Caco-2 (cell line): ENCODE results near the gene KCNQ5. TPM values are rescaled to one million over a fixed set of nuclear protein-coding genes. Genes with fewer than 3 reads are reported as not detected.

ENCODE experiments used
- BruUV-seq: library from RNA; stranded (reverse); fragments of 400-500 nt; replicated peaks from 2 replicates; lab custom pipeline; 2021; lab: Mats Ljungman, UMichigan
- CTCF ChIA-PET: fragments of 300-600 bp; sonication (Branson Sonifier 250); formaldehyde crosslinking; loops from one replicate; lab custom pipeline; 2022; ENCODE audit warnings: antibody characterized with exemption; lab: Charles Lee
- POLR2A ChIA-PET: fragments of 300-600 bp; sonication (Branson Sonifier 250); formaldehyde crosslinking; loops from one replicate; lab custom pipeline; 2022; ENCODE audit warnings: antibody characterized with exemption; lab: Charles Lee
- DNase-seq, 2 experiments: peaks; one replicate each; pipeline versions ENCODE4 v3.0.0 to v3.0.0-alpha.2; 2020 to 2022
- H3K27me3 ChIP-seq: replicated peaks from 2 replicates; pipeline ENCODE4 v1.6.0; 2011; ENCODE audit warnings: low read length; ENCODE audit not compliant: control insufficient read depth, insufficient read depth
- H3K36me3 ChIP-seq: 2 replicates; pipeline ENCODE4 v1.5.1; 2011; ENCODE audit warnings: low read length; ENCODE audit not compliant: control insufficient read depth, insufficient read depth
- H3K4me1 ChIP-seq: fragments of 250-450 bp; sonication (Bioruptor Pico); 2 replicates; pipeline ENCODE4 v1.5.1; 2020; ENCODE audit warnings: mild to moderate bottlenecking
- H3K4me3 ChIP-seq: 2 replicates; pipeline ENCODE4 v1.5.1; 2011; ENCODE audit warnings: low read depth, mild to moderate bottlenecking, control low read depth, low read length
- H3K9me3 ChIP-seq: fragments of 250-450 bp; sonication (Bioruptor Pico); 2 replicates; pipeline ENCODE4 v1.5.1; 2020; ENCODE audit warnings: mild to moderate bottlenecking, moderate library complexity
- H3K27ac Mint-ChIP-seq: one replicate; pipeline ENCODE4 v1.8.0; 2022; ENCODE audit warnings: mixed read lengths; ENCODE audit not compliant: unreplicated experiment
- H3K27me3 Mint-ChIP-seq: one replicate; pipeline ENCODE4 v1.8.0; 2022; ENCODE audit warnings: mixed read lengths; ENCODE audit not compliant: insufficient read depth, unreplicated experiment
- H3K36me3 Mint-ChIP-seq: one replicate; pipeline ENCODE4 v1.8.0; 2022; ENCODE audit warnings: mild to moderate bottlenecking, mixed read lengths; ENCODE audit not compliant: insufficient read depth, unreplicated experiment
- H3K4me1 Mint-ChIP-seq: one replicate; pipeline ENCODE4 v1.8.0; 2022; ENCODE audit warnings: low read depth, mixed read lengths; ENCODE audit not compliant: unreplicated experiment
- H3K4me3 Mint-ChIP-seq: one replicate; pipeline ENCODE4 v1.8.0; 2022; ENCODE audit warnings: mild to moderate bottlenecking, moderate library complexity, mixed read lengths; ENCODE audit not compliant: unreplicated experiment
- H3K9me3 Mint-ChIP-seq: one replicate; pipeline ENCODE4 v1.8.0; 2022; ENCODE audit warnings: mixed read lengths; ENCODE audit not compliant: unreplicated experiment
- intact Hi-C: fragments of 100-400 bp; cut with micrococcal nuclease; formaldehyde crosslinking; loops from one replicate; pipeline ENCODE4 v1.10.0; 2022; ENCODE audit not compliant: unreplicated experiment
- total RNA-seq: library from RNA; stranded (reverse); gene quantifications from 2 replicates; pipeline ENCODE4 v1.2.3, GENCODE V29; 2022
- TF ChIP-seq, protein P1 (sequence below), 2 experiments: fragments of 200-600 bp in 1 of 2; IDR thresholded peaks; 1 replicate in 1 of 2; 2 replicates in 1 of 2; pipeline versions ENCODE4 v1.5.1 to v1.8.0; 2011 to 2022; ENCODE audit warnings: antibody characterized with exemption in 1 of 2, control low read depth in 1 of 2, inconsistent platforms in 1 of 2, low read depth in 1 of 2, low read length in 1 of 2, mild to moderate bottlenecking in 1 of 2, moderate library complexity in 1 of 2; ENCODE audit not compliant: insufficient read depth in 1 of 2, severe bottlenecking in 1 of 2, unreplicated experiment in 1 of 2

The KCNQ5 gene
- total RNA-seq, 1 experiment from 2014 or later: 0.20 TPM

DNA sequence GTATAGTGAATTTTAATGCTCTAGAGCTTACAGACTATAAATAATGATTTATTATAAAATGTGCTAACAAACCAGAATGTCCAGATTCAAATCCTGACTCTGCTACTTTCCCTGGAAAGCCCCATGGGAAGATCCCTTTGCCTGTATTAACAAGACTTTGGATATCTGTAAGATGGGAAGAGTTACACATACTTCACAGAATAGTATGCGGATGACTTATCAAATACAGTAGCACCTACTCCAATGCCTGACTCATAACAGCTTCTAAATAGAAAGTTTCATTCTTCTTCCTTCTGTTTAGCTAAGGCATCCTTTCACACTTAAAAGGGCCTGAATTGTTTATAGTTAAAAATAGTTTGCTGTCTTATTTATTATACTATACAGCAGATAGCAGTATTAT, 166.3 kb downstream of the KCNQ5 start:
- H3K27me3 ChIP-seq: no peaks in the 10 kb centered on the region
- no peak for DNase-seq
- ChIA-PET CTCF (no interaction called here), POLR2A (no interaction called here)
- H3K36me3 ChIP-seq: no peaks in the 10 kb centered on the region
- no peaks in the 10 kb centered on the region for H3K27me3 Mint-ChIP-seq
- no peaks in the 10 kb centered on the region for H3K9me3 ChIP-seq
- no peak overlapping the region for H3K27ac Mint-ChIP-seq
- TF ChIP-seq, protein P1, sequence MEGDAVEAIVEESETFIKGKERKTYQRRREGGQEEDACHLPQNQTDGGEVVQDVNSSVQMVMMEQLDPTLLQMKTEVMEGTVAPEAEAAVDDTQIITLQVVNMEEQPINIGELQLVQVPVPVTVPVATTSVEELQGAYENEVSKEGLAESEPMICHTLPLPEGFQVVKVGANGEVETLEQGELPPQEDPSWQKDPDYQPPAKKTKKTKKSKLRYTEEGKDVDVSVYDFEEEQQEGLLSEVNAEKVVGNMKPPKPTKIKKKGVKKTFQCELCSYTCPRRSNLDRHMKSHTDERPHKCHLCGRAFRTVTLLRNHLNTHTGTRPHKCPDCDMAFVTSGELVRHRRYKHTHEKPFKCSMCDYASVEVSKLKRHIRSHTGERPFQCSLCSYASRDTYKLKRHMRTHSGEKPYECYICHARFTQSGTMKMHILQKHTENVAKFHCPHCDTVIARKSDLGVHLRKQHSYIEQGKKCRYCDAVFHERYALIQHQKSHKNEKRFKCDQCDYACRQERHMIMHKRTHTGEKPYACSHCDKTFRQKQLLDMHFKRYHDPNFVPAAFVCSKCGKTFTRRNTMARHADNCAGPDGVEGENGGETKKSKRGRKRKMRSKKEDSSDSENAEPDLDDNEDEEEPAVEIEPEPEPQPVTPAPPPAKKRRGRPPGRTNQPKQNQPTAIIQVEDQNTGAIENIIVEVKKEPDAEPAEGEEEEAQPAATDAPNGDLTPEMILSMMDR (IDR thresholded peaks at IDR 0.05; ENCODE audit: insufficient read depth in 1 of 2, low read depth in 1 of 2, low read length in 1 of 2, severe bottlenecking in 1 of 2, unreplicated experiment in 1 of 2): no peak
- BruUV-seq: no TSS peak
- no peaks in the 10 kb centered on the region for H3K4me1 ChIP-seq
- intact Hi-C loops: no loop called here
- no peaks in the 10 kb centered on the region for H3K4me1 Mint-ChIP-seq
- no peaks in the 10 kb centered on the region for H3K36me3 Mint-ChIP-seq
- H3K4me3 ChIP-seq: no peak overlapping the region
- no peaks in the 10 kb centered on the region for H3K9me3 Mint-ChIP-seq
- H3K4me3 Mint-ChIP-seq: no peak overlapping the region

DNA sequence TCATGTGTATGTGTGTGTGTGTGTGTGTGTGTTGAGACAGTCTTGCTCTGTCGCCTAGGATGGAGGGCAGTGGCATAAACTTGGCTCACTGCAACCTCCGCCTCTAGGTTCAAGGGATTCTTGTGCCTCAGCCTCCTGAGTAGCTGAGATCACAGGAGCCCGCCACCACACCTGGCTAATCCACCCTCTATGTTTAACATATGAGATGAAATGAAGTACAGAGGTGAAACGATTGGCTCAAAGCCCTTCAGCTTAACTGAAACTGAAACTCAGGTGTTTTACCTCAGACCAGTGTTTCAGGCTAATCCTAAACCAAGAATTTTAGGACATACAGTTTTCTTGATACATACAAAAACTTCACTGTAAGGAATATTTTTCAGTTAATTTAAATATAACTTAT, 167.3 kb downstream of the KCNQ5 start:
- intact Hi-C loops: no loop called here
- H3K27me3 ChIP-seq: no peaks in the 10 kb centered on the region
- Mint-ChIP-seq H3K9me3 (no peaks in the 10 kb centered on the region), H3K27ac (no peak overlapping the region), H3K4me3 (no peak overlapping the region), H3K27me3 (peaks cover 2% of the 10 kb centered on the region), H3K4me1 (no peaks in the 10 kb centered on the region), H3K36me3 (no peaks in the 10 kb centered on the region)
- no TSS peak for BruUV-seq
- CTCF ChIA-PET: no interaction called here
- DNase-seq: no peak
- H3K4me3 ChIP-seq: no peak overlapping the region
- H3K4me1 ChIP-seq: no peaks in the 10 kb centered on the region
- no peaks in the 10 kb centered on the region for H3K36me3 ChIP-seq
- no peaks in the 10 kb centered on the region for H3K9me3 ChIP-seq
- POLR2A ChIA-PET: no interaction called here
- TF ChIP-seq, protein P1 (IDR thresholded peaks at IDR 0.05; ENCODE audit: insufficient read depth in 1 of 2, low read depth in 1 of 2, low read length in 1 of 2, severe bottlenecking in 1 of 2, unreplicated experiment in 1 of 2): no peak

DNA sequence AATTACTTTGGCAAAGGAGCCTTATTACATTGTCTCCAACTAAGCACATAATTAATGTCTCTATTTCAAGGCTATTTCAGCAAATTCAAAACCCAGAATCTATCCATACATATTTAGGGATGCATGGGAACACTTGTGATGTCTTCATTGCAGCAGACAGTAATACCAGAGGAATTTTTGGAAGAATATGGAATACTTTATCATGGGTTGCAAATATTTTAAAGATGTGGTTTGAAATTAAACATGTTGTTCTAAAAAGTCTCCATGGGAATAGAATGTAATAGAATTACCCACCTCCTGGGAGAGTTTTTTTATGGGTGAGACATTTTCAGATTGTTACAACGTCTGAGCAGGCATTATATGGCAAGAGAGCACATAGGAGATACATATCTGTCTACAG, 170.8 kb downstream of the KCNQ5 start:
- no TSS peak for BruUV-seq
- CTCF ChIA-PET: no interaction called here
- H3K9me3 ChIP-seq: no peaks in the 10 kb centered on the region

More for the DNA sequence above, 170.8 kb downstream of the KCNQ5 start:
- H3K9me3 Mint-ChIP-seq: no peaks in the 10 kb centered on the region
- Histone ChIP-seq H3K36me3 (no peaks in the 10 kb centered on the region), H3K4me1 (no peaks in the 10 kb centered on the region), H3K4me3 (no peak overlapping the region), H3K27me3 (no peaks in the 10 kb centered on the region)
- no peaks in the 10 kb centered on the region for H3K36me3 Mint-ChIP-seq
- no peak overlapping the region for H3K4me3 Mint-ChIP-seq
- POLR2A ChIA-PET: no interaction called here
- no peak for DNase-seq
- H3K4me1 Mint-ChIP-seq: no peaks in the 10 kb centered on the region
- peaks cover 2% of the 10 kb centered on the region for H3K27me3 Mint-ChIP-seq
- no peak overlapping the region for H3K27ac Mint-ChIP-seq
- TF ChIP-seq, protein P1 (IDR thresholded peaks at IDR 0.05; ENCODE audit: insufficient read depth in 1 of 2, low read depth in 1 of 2, low read length in 1 of 2, severe bottlenecking in 1 of 2, unreplicated experiment in 1 of 2): no peak
- intact Hi-C loops: no loop called here
